Neural progenitor cell (in vitro differentiated cells): ENCODE measurements around the gene GOLT1B.

Source experiments
- CTCF ChIP-seq: fragments of 200-600 bp; sonication (generic); IDR thresholded peaks from 2 replicates; pipeline ENCODE4 v1.5.1; 2017; ENCODE audit warnings: antibody characterized with exemption, mild to moderate bottlenecking
- EZH2 ChIP-seq: fragments of 200-600 bp; sonication (generic); IDR thresholded peaks from 2 replicates; pipeline ENCODE4 v1.6.1; 2017; ENCODE audit warnings: antibody characterized with exemption, mild to moderate bottlenecking, moderate library complexity
- EZH2phosphoT487 ChIP-seq: fragments of 200-600 bp; sonication (generic); IDR thresholded peaks from 2 replicates; pipeline ENCODE4 v1.6.1; 2017; ENCODE audit warnings: antibody characterized with exemption

GRCh38 chr12:21456291-21456780 is 45.3 kb upstream of the GOLT1B start:
- no peak for TF ChIP-seq CTCF
- TF ChIP-seq EZH2: no peak
- TF ChIP-seq EZH2phosphoT487: no peak
